SK-N-DZ (cell line): ENCODE data around the gene USP30.
"Not testable (repeated sequence)": the region's sequence is repeated elsewhere in the genome, so short reads cannot be mapped to it uniquely, and the experiment has no call there.

Experiments used
- DNase-seq: peaks from one replicate; pipeline ENCODE4 v3.0.0-alpha.2; 2015; ENCODE audit warnings: low spot score

USP30 gene

DNA sequence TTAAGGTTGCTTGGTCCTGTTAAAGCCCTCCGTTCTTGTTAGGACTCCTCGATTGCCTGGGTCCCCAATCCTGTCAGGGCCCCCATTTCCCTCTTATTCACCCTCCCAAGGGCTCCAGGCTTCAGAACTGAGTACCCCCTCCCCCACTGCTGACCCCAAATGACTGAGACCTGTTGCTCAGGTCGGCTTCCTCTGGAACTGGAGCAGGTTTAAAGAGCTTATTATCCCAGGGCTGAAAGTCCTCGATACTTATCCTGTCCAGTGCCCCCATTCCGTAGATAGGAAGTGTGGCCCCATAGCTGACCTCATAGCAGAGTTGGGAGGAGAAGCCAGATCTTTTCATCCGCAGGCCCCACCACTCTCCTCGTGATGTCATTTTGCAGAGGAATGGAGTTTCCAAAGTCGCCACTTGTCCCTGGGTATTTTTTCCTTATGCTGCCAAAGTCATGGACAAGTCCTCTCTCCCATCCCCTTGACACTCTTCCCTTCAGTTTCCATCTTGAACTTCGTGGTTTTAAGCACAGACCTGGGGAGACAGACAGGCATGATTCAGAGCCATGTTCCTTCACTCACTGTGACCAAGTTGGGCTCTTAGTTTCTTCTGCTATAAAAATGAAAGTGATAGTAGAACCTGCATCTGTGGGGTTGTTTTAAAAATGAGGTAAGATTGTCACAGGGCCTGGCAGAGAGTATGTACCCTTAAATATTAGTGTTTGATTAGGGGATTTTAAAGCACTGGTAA lies 1.2 kb downstream of the USP30 start:
- no peak for DNase-seq

DNA sequence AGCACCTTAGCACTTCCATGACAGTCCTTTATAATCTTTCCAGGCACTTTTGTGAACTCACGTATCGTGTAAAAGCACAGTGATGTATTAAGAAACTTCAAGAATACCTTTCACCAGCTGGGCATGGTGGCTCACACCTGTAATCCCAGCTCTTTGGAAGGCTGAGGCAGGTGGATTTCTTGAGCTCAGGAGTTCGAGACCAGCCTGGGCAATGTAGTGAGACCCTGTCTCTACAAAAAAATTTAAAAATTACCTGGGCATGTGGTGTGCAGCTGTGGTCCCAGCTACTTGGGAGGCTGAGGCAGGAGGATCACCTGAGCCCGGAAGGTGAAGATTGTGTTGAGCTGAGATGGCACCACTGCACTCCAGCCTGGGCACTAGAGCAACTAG lies 1.7 kb downstream of the USP30 start:
- not testable (repeated sequence) for DNase-seq

DNA sequence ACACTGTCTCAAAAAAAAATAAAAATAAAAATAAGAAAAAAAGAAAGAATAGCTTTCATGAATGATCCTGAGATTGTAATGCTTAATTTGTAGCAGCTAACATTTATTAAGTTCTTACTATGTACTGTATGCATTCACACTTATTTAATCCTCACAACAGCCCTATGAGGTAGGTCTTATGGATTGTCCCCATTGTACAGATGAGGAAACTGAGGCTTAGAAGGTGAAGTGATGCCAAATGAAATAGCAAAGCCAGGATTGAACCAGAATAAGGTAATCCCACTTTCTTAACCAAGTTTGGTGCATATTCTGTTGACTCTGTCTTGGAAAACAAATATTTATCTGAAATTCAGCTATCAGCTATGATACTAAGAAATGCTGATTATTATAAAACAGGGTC lies 2.1 kb downstream of the USP30 start:
- no peak for DNase-seq

DNA sequence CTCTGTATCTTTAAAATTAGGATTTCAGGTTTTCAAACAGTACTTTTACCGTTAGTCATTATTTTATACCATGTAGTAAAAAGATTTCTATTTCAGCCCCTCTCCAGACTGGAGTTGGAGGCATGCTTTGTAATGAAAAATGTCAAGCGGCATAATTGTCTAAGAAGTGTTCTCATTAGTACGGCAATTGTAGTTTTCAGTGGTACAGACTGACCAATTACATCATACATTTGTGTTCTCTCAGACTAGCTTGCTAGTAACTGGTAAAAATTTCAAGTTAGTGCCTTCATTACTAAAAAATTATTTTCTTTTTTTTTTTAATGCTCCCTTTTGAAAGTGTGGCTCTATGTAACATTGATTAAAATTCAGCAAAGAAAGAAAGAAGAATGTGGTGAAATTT lies 4.5 kb downstream of the USP30 start:
- no peak for DNase-seq

DNA sequence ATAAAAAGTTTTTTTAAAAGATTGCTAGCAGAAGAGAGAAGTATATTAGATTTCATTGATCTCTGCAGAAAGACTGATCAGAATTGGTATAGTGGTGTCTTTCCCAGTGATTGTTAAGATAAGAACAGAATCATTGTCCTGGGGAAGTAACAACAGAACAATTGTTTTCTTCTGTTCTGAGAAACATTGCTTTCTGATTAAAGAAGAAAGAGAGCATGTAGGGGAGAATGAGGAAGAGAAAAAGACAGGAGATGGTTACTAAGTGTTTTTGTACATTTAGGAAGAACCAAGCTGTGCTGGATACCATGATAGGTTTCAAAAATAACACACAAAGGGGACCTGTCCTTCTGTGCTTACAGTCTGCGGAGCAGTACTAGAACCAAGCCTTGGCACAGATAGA lies 5.0 kb downstream of the USP30 start:
- DNase-seq, result no peak

DNA sequence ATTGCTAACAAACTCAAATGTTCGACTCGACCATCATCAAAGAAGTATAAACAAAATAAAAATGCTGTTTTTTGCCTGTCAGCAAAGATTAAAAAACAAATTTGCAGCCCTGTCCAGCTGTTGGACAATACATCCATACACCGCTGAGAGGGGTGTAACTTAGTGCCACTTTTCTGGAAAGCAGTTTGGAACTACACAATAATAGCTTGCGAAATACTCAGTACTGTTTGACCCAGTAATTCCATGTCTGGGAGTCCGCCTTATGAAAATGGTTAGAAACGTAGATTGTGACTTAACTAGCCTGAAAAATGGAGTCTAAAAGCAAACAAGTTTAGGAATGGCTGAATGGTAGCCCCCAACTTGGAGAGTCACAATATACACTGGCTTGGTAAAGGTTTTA lies 6.4 kb downstream of the USP30 start:
- no peak for DNase-seq

DNA sequence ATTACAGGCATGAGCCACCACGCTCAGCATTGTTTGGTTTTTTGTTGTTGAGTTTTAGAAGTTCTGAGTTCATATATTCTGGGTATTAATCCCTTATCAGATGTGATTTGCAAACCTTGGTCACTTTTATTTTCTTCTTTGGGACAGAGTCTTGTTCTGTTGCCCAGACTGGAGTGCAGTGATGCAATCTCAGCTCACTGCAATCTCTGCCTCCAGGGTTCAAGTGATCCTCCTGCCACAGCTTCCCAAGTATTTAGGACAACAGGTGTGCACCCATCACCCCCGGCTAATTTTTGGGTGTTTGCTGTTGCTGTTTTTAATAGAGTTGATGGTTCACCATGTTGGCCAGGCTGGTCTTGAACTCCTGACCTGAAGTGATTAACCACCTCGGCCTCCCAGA lies 11.8 kb downstream of the USP30 start:
- DNase-seq, result no peak

DNA sequence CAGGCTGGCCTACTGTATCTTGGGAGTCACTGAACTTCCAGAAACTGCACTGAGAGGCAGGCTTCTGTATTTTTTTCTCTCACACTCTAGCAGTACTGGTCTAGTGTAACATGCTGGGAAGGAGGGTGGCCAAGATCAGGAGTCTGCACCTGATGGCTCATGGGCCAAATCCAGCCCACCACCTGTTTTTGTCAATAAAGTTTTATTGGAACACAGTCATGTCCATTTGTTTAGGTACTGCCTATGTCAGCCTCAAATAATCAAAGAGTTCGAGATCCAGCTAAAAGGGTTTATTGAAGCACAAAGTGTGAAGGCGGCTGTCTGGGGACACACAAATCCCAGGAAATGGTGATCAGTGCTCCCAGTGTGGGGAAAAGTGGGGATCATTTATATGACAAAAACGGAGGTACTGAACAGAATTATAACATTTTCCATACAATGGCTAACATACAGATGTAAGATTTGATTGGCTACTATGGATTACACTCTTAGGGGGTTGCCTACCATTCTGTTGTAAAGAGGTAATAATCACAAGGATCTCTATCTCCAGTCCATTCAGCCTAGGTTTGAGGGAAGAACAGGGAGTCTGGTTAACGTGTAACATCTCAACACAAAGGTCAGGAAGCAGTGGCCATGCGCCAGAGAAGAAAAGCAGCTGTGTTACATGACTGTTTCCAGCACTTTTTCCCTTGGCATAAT lies 12.9 kb downstream of the USP30 start:
- DNase-seq, result no peak

DNA sequence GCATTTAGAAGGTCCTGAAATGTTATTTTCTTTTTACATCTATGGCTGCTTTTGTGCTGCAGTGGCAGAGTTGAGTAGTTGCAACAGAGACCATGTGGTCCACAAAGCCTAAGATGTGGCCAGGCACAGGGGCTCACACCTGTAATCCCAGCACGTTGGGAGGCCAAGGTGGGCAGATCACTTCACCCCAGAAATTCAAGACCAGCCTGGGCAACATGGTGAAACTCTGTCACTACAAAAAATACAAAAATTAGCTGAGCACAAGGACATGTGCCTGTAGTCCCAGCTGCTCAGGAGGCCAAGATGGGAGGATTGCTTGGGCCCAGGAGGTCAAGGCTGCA lies 13.4 kb downstream of the USP30 start:
- no peak for DNase-seq

DNA sequence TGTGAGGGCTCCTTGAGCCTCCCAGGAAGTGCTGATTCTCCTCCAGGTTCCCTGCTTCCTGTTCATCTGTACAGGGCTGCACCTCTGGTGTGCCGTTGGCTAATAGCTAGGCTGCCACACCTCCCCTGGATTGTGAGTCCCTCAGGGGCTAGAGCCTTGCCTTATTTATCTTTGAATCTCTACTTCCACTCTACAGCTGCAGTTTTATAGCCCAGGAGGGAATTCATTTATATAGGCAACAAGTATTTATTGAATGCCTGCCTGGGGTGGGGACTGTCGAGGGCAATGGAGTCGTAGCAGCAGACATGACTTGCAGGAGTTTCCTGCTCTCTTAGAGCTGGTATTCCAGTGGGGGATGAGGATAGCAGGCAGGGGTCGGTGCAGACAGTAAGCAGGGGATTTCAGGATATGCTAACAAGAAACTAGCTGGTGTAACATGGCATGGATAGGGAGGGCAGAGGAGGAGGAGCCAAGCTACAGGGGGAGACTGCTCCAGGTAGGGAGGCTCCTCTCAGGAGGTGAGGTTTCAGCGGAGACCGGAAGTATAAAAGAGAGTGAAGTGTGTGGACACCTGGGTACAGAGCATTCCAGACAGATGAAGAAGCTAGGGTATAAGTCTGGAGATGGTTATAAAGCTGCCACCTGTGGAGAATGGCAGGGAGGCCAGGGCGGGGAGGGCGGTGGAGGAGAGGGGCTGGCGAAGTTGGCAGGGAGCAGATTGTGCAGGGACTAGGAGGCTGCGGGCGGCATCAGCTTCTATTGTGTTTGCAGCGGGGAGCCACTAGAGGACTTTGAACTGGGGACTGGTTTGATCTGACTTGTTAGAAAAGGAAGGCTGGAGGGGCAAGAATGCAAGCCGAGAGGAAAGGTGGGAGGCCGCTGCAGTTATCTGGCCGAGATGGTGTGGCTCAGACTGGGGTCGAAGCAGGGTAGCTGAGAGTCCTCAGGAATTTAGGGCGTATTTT lies 17.2 kb downstream of the USP30 start:
- DNase-seq, result no peak

DNA sequence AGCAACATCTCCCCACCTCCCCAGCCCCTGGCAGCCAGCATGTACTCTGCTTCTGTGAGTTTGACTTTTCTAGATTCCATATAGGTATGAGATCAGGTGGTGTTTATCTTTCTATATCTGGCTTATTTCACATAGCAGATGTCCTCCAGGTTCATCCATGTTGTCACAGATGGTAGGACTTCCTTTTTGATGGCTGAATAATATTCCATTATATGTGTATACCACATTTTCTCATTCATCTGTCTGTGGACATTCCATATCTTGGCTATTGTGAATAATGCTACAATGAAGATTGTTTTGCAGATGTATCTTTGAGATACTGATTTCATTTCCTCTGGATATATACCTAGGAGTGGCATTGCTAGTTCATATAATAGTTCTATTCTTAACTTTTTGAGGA lies 22.5 kb downstream of the USP30 start:
- no peak for DNase-seq

DNA sequence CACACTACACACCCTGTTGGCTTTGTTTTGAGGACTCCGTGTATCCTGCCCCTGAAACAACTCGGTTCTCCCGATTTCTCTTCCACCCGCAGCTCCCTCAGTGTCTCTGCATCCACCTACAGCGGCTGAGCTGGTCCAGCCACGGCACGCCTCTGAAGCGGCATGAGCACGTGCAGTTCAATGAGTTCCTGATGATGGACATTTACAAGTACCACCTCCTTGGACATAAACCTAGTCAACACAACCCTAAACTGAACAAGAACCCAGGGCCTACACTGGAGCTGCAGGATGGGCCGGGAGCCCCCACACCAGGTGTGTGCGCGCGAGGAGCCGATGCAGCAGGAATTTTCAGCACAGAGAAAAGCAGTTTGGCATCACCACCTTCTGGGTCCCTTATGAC lies 30.4 kb downstream of the USP30 start:
- DNase-seq, result no peak

DNA sequence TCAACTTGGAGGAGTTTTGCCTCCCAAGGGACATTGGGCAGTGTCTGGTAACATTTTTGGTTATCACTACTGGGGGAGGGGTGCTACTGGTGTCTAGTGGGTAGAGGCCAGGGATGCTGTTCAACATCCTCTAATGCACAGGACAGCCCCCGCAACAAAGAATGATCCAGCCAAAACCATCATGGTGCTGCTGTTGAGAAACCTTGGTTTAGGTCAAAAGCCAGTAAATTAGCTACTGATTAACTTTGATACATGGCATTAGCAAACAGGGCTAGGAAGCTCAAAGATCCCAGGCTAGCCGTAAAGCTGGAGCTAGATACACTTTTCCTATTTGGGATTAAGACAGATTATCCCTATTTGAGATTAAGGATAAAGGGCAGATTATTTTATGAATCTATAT lies 32.0 kb downstream of the USP30 start:
- no peak for DNase-seq

DNA sequence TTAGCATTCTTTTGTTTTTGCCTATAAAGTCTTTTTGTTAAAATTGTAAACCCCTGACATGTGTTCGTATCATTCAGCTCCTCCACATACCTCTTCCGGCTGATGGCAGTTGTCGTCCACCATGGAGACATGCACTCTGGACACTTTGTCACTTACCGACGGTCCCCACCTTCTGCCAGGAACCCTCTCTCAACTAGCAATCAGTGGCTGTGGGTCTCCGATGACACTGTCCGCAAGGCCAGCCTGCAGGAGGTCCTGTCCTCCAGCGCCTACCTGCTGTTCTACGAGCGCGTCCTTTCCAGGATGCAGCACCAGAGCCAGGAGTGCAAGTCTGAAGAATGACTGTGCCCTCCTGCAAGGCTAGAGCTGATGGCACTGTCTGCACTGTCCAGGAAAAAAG lies 33.2 kb downstream of the USP30 start:
- DNase-seq, result no peak

DNA sequence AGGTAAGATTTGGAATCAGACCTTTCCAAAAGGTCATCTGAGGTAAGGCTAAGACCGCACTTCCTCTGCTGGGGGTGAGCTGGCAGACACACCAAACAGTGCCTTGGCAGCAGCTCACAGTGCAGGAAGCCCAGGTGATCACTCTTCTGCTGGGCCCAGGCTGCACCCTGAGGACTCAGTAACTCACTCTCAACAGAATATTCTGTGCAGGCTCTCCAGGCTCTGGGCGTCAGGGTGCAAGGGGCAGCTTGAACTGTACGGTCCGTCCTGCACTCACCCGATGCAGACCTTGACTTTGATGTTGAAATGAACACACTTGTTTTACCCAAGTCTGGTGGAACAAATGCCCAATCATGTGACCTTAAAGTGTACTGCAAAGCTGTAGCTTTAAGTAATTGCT lies 34.9 kb downstream of the USP30 start:
- no peak for DNase-seq

DNA sequence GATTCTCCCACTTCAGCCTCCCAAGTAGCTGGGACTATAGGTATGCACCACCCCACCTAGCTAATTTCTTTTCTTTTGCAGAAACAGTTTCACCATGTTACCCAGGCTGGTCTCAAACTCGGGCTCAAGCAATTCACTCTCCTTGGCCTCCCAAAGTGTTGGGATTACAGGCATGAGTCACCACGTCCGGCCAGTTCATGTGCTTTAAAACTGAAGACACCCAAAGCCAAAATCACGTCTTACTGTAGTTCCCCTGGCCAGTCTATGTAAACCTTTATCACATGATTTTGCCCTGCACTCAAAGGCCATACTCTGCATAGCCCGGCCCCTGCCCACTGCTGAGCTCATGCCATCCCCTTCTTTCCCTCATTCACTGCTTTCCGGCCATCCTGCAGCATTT lies 36.4 kb downstream of the USP30 start:
- DNase-seq, result no peak

DNA sequence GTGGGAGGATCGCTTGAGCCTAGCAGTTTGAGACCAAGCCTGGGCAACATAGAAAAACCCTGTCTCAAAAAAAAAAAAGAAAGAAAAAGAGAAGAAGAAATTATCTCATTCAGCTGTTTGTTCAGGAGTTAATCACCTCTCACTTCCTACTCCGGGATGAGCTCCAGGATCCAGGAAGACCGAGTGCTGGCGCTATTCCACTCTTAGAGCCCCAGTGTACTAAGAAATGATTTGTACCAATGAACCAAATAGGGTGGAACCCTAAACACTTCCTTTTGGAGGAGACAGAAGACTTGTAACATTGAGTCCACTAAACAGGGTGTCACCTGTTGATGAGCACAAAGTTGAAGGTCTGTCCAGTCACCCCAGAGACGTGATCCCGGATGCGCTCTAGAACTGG lies 37.3 kb downstream of the USP30 start:
- DNase-seq, result no peak

DNA sequence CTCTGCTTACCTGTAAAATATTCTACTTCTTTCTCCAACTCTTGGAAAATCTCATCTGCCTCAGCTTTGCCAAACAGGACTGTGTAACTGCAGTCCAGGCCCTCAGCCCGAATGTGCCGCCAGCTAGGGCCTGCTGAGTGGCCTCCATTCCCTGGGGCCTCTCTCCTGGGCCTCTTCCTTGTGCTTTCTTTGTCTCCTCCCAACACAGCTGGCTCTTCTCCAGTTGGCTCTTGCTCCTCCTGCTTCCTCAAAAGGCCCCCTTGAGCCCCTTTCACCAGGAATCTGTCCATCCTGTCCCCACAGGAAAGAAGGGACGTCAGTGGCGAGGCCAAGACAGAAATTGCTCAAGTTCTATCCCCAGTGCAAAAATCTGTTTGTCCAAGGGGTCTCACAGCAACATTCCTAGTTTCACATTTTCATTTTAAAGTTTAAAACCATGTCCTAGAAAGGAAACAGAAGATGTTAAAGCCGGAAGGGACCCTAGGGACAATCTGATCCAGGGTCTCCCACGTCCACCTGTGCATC lies 40.2 kb downstream of the USP30 start:
- no peak for DNase-seq

DNA sequence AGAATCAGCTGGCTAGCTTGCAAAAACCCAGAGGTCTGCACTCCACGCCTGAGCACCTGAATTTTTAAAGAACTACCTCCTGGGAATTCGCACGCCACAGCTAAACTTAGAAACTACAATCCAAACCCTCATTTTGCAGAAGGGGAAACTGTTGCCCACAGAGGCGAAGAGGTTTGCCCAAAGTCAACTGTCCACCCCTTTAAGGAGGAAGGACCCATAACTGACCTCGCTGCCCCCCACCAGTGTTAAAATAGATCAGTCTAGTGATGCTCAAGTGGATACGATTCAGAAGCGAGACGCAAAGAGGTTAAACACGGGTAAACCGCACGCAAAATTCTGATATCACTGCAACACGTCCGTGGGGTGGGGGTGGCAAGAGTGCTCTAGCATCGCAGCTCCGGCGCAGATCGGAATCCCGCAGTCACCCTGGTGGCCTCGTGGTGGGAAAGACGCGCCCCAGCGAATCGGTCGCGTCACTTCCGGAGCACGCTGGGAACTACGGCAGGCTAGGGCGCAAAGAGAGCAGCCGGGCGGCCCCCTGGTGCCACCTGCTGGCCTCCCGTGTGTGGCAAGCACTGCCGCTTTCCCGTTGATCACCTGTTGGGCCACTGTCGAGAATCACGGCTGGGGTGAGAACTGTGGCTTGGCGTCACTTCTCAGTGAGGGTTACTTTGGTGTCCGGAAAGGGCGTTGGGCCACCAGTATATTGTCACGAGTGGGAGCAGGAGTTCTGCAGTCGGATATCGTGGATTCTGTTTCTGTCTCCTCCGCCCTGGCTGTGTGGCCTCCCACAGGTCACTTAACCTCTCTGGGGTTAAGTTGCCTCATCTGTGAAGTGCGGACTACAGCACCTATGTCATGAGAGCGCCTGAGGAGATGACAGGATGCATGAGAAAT lies 40.9 kb downstream of the USP30 start, which contains the start of gene ALKBH2:
TSS of gene ALKBH2 (minus strand) at position 451 of the 897 bp plus-strand sequence. CDS start 686 bp downstream, outside the sequence.
- peak; percentile 92 for DNase-seq

DNA sequence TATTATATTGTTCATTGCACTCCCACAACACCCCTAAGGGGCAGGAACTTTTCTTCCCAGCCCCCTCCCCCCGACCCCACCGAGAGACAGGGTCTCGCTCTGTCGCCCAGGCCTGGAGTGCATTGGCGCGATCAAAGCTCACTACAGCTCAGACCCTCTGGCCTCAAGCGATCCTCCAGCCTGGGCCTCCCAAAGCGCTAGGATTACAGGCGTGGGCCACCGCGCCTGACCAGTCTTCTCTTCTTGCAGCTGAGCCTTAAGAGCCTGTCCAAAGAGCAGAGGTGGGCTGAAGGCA lies 44.7 kb downstream of the USP30 start:
- no peak for DNase-seq
